Right ventricle myocardium inferior (tissue), 1 donor: ENCODE results near the gene CDC34. TPM values are rescaled to one million over a fixed set of nuclear protein-coding genes. Genes with fewer than 3 reads are reported as not detected.

Source experiments
- ATAC-seq: fragments of 200-7000 bp; cut with Tn5 transposase; one replicate; pipeline ENCODE4 v1.9.1; 2020; ENCODE audit warnings: mild to moderate bottlenecking, moderate library complexity
- DNase-seq: peaks from one replicate; pipeline ENCODE4 v3.0.0; 2021; ENCODE audit errors: missing footprints
- intact Hi-C: fragments of 100-400 bp; cut with DNase I; formaldehyde crosslinking; loops from one replicate; pipeline ENCODE4 v1.11.0; 2022
- total RNA-seq: library from RNA; stranded (reverse); fragmentation: NEBNext Ultra II Directional; extraction: Animal tissue kit (Norgen Biotek cat#: 25700); gene quantifications from one replicate; pipeline ENCODE4 v1.2.1, GENCODE V29; 2021
- donor health status: DM: no; HTN: yes; CAD: no; lungs with severe emphysema.

CDC34 gene
- total RNA-seq, 1 donor from 2014 or later: 109 TPM

- ATAC-seq: no peak
- peak; percentile 56 for DNase-seq
- intact Hi-C loops: no loop called here
Observed at GRCh38 chr19:536031-536880, 4.7 kb downstream of the CDC34 start.

DNA sequence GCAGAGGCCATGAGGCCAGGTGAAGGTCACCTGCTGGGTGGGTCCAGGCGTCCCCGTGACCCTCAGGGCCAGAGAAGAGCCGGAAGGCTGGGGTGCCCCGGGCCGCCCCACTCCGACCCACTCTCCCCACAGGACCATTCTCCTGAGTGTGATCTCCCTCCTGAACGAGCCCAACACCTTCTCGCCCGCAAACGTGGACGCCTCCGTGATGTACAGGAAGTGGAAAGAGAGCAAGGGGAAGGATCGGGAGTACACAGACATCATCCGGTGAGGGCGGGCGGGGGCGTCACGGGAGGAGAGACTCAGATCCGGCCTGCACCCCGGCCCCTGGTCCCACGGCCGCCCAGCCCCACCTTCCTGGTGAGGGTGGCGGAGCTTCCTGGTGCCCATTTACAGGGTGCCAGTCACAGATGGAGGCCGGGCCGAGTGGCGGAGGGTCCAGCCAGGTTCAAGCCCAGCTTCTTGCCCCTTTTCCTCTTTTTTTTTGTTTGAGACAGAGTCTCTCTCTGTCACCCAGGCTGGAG lies 5.4 kb downstream of the CDC34 start:
- intact Hi-C loops: no loop called here
- ATAC-seq (no peak), DNase-seq (no peak)

GRCh38 chr19:538641-539428 lies 7.3 kb downstream of the CDC34 start:
- intact Hi-C loops: no loop called here
- DNase-seq (peak; percentile 62), ATAC-seq (no peak)

- ATAC-seq (no peak), DNase-seq (no peak)
- intact Hi-C loops: no loop called here
Observed at GRCh38 chr19:539429-540030, 8.0 kb downstream of the CDC34 start.

- DNase-seq (peak; percentile 62), ATAC-seq (no peak)
- intact Hi-C loops: no loop called here
Observed at GRCh38 chr19:540867-541637, 9.5 kb downstream of the CDC34 start.

DNA sequence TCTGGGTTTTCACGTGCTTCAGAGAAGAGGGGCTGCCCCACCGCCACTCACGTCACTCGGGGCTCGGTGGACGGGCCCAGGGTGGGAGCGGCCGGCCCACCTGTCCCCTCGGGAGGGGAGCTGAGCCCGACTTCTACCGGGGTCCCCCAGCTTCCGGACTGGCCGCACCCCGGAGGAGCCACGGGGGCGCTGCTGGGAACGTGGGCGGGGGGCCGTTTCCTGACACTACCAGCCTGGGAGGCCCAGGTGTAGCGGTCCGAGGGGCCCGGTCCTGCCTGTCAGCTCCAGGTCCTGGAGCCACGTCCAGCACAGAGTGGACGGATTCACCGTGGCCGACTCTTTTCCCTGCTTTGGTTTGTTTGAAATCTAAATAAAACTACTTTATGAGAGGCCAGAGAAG lies 10.1 kb downstream of the CDC34 start:
- intact Hi-C loops: no loop called here
- DNase-seq (peak; percentile 54), ATAC-seq (no peak)

DNA sequence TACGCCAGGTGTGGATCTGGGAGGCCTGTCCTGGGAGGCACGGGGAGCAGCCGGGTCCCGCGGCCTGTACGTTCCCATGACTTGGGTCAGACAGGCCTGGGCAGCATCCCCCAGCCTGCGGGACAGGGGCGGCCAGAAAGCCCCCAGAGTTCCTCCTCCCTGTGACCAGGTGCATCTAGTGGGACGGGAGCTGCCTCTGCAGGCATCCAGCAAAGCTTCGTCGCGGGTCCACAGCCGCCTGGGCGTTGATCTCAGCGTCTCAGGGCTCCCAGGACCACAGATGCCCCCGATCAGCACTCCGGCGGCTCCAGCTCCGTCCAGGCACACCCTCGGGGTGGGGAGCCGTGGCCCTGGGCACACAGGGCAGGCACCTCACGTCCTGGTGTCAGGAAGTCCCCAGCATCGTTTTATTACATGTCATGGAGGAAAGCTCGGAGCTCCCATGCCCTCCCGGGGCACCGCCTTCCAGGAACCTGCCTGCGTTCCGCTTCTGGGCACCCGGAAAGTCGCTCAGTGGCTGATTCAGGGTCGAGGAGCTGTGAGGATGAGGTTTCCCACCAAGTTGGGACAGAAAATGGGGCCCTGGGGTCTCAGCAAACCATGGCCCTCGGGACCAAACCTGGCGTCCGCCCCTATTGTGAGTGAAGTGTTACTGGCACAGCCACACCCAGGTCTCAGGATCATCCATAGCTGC lies 10.8 kb downstream of the CDC34 start:
- peak; percentile 66 for DNase-seq
- intact Hi-C loops: no loop called here
- no peak for ATAC-seq

DNA sequence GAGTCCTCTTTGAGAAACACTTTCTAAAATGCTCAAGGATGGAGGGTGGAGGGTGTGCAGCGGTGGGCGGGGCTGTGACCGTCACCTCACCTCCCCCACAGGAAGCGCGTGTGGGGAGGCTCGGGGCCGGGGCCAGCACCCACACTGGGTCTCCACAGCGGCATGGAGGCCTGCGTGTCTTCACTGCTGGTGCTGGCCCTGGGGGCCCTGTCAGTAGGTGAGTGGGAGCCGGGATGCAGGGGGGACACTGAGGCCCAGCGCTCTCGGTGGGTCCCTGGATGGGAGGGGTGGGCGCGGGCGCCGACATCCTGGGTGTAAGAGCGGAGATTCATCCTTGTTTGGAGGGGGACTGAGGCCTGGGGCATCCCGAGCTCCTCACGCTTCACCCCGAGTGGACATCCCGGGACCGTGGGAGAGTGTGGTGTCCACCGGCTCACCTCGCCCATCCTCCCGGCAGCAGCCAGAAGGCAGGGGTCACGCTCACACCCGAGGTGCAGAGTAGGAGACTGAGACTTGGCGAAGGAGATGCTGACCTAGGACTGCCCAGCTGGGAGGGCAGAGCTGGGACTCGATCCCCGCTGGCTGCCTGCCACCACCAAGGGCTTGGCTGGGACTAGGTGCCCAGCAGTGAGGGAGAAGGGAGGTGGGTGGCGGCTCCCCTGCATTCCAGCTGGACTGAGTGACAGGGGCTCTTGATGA lies 12.5 kb downstream of the CDC34 start, which contains the start of gene GZMM:
Gene GZMM, plus strand, starts transcription at position 144 of the 699 bp plus-strand sequence. Its CDS starts 19 bp downstream, at position 163.
- peak; percentile 62 for DNase-seq
- ATAC-seq: peak; percentile 22
- intact Hi-C loops: no loop called here

DNA sequence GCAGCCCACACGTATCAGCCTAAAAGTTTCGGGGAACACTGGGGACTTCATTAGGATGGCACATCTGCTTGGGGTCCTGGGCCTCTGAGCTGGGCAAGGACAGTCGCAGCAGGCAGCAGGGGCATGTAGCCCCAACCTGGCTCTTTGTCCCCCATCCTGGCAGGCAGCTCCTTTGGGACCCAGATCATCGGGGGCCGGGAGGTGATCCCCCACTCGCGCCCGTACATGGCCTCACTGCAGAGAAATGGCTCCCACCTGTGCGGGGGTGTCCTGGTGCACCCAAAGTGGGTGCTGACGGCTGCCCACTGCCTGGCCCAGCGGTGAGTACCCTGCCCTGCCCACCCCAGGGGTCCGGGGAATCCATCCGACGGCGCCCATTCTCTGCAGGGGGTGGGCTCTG lies 15.6 kb downstream of the CDC34 start:
- intact Hi-C loops: no loop called here
- no peak for ATAC-seq
- DNase-seq: no peak

DNA sequence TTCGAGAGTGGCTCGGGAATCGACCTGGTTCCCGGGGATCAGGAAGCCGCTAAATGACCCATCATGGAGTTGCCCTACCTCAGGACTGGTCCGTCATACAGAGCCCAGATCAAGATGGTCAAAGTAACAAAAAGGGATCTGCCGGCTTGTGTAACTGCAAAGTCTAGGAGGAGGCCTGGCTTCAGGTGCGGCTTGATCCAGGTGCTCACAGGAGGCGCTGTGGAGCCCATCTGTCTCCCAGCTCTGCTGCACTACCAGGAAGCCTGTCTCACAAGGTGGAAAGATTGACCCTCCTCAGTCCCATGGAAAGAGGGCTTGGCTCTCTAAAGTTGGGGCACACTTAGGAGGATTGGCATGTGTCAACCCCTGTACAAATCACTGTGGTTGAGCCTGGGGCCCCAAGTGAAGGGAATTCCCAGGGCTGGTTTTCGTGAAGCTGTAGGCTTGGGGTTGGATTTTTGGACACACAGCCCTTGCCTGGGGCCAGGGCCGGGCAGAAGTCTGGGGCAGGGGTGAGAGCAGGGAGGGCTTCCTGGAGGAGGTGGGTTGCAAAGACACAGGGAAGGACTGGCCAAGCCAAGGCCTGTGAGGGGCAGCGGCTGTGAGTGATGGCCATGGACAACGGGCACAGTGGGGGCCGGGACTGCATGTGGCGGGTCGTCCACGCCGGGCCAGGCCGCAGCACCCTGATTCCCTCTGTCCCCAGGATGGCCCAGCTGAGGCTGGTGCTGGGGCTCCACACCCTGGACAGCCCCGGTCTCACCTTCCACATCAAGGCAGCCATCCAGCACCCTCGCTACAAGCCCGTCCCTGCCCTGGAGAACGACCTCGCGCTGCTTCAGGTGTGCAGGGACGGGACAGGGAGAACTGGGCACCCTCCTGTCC lies 16.5 kb downstream of the CDC34 start:
- DNase-seq (no peak), ATAC-seq (no peak)
- intact Hi-C loops: no loop called here

- no peak for ATAC-seq
- DNase-seq: no peak
- intact Hi-C loops: no loop called here
Observed at GRCh38 chr19:548886-549830, 17.6 kb downstream of the CDC34 start.

GRCh38 chr19:554817-555216 lies 23.3 kb downstream of the CDC34 start:
- ATAC-seq (no peak), DNase-seq (no peak)
- intact Hi-C loops: loop anchor here (10.0 kb wide), 1 partner anchor 180 kb away; no protein-coding TSS in a partner anchor

DNA sequence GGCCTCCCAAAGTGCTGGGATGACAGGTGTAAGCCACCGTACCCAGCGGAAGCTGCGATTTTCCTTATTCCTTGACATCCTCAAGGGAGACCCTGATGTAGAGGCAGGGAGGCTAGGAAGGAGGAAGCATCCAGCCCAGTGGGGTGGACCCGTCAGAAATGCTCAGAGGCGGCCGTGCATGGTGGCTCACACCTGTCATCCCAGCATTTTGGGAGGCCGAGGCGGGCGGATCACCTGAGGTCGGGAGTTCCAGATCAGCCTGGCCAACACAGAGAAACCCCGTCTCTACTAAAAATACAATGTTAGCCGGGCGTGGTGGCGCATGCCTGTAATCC lies 23.9 kb downstream of the CDC34 start:
- no peak for DNase-seq
- intact Hi-C loops: loop anchor here (10.0 kb wide), 1 partner anchor 179 kb away; no protein-coding TSS in a partner anchor
- ATAC-seq: no peak

- ATAC-seq: no peak
Observed at GRCh38 chr19:556611-557382, 25.2 kb downstream of the CDC34 start.

More at GRCh38 chr19:556611-557382, 25.2 kb downstream of the CDC34 start:
- DNase-seq: peak; percentile 73
- intact Hi-C loops: loop anchor here (10.0 kb wide), 1 partner anchor 178 kb away; no protein-coding TSS in a partner anchor
